OCI-LY1 (cell line): ENCODE data around the gene PTPN23.

Experiments used
- EZH2 ChIP-seq: fragments of 200-600 bp; sonication (generic), shearing (Covaris generic); IDR thresholded peaks from 2 replicates; pipeline ENCODE4 v1.8.0; 2017; ENCODE audit warnings: borderline replicate concordance, mixed run types, mild to moderate bottlenecking, antibody characterized with exemption, low read length, moderate library complexity, mixed read lengths
- TF ChIP-seq, protein P1 (sequence below): fragments of 200-600 bp; sonication (generic), shearing (Covaris generic); IDR thresholded peaks from 2 replicates; pipeline ENCODE4 v1.5.1; 2017; ENCODE audit warnings: mild to moderate bottlenecking, antibody characterized with exemption, low read length, moderate library complexity, mixed read lengths

DNA sequence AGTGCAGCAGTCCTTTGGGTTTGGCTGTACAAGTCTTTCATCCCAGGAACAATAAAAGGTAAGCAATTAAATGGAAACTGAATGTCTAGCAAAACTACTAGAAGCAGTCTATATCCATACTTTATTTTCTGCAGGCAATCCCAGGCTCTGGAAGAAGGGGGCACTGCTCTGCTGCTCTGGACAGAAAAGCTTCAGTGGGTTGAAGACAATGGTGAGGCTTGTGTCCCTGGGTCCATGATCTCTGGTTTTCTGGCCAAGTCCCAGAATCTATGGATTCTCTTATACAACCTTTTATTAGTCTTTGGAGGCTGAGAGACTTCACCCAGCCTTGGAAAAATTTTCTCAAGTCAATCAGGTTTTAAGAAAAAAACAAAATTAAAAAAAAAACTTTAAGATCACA is 59.3 kb downstream of the PTPN23 start:
- TF ChIP-seq, protein P1, sequence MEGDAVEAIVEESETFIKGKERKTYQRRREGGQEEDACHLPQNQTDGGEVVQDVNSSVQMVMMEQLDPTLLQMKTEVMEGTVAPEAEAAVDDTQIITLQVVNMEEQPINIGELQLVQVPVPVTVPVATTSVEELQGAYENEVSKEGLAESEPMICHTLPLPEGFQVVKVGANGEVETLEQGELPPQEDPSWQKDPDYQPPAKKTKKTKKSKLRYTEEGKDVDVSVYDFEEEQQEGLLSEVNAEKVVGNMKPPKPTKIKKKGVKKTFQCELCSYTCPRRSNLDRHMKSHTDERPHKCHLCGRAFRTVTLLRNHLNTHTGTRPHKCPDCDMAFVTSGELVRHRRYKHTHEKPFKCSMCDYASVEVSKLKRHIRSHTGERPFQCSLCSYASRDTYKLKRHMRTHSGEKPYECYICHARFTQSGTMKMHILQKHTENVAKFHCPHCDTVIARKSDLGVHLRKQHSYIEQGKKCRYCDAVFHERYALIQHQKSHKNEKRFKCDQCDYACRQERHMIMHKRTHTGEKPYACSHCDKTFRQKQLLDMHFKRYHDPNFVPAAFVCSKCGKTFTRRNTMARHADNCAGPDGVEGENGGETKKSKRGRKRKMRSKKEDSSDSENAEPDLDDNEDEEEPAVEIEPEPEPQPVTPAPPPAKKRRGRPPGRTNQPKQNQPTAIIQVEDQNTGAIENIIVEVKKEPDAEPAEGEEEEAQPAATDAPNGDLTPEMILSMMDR: no peak
- no peak for TF ChIP-seq EZH2
